CD4-positive, alpha-beta T cell treated with Interleukin-4 for 1 hour (primary cell): ENCODE results near the gene PTPRS.

Experiments
- DNase-seq, 2 donors: peaks; one replicate each; pipeline ENCODE4 v3.0.0-alpha.2; 2020 to 2022

The PTPRS gene

DNA sequence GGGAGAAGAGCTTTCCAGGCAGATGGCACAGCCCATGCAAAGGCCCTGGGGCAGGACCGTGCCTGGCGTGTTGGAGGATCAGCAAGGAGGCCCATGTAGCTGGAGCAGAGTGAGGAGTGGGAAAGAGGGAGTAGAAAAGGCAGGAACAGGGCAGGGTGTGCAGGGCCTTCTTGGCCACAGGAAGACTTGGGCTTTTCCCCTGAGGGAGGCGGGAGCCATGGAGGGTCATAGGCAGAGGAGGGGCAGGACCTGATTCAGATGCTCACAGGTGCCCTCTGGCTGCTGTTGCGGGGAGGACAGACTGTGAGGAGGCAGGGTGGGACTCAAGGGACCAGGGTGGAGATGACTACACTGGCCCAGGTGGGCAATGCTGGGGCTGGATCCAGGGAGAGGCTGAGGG lies 13.8 kb upstream of the PTPRS start:
- DNase-seq = no peak

- no peak for DNase-seq
Measured at GRCh38 chr19:5352229-5352763, 11.7 kb upstream of the PTPRS start.

- DNase-seq = no peak
Measured at GRCh38 chr19:5351731-5352228, 11.2 kb upstream of the PTPRS start.

DNA sequence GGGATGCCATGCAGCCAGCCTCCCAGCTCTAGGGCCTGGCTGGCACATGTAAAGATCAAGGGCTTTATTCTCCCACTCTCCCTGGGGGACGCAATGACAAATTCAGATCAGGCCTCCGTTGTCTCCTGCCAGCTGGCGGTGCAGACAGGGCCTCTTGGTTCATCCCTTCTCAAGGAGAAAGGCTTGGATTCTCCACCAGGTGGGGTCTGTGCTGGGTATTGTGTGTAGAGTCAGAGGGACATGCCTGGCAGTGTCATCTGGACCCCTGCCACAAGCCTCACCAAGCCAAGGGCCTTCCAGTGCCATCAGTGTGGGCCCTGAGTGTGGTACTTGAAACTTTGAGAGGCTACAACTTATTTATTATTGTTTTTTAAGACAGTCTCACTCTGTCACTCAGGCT lies 8.4 kb upstream of the PTPRS start:
- DNase-seq = no peak

- DNase-seq = no peak
Measured at GRCh38 chr19:5345895-5346386, 5.3 kb upstream of the PTPRS start.

GRCh38 chr19:5343848-5344247 lies 3.2 kb upstream of the PTPRS start:
- no peak for DNase-seq

DNA sequence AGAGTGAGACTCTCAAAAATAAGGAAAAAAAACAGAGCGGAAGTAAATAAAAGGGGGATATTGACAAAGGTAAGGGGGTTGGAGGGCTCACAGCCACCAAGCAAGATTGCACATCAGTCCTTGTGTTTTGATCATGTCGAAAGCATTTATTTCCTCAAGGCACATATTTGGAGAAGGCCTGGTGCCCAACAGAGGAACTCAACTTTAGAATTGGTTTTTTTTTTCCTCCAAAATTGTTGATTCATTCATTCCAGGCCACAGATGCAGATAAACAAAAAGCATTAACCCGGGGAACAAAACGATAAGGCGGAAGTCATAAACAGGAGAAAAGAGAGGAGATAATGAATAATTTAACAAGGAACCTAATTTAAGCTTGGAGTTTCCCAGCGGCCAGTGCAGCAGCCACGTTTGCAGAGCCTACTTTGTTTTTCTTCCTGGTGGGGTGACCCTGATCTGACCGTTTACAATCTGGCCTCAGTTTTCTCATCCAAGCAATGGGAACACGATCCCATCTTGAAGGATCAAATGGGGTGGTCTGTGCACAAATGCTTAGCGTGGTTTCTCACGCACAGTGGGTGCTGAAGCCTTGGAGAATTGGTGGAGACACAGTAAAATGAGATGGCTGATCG lies 2.1 kb upstream of the PTPRS start:
- DNase-seq = no peak

DNA sequence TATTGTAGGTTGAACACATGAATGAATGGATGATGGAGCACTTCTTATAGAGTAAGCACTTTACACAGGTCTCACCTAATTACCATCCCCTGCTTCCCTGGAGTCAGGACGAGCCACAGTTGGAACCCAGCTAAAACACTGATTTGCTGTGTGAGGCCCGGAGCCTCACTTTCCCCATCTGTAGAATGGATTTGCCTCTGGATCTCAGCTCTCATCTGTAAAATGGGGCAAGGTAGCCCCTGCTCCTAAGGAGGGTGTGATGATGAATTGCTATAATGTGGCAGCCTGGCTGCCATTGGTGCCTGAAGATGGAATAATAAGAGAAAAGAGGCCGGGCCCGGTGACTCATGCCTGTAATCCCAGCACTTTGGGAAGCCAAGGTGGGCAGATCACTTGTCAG lies 1.4 kb upstream of the PTPRS start:
- DNase-seq = no peak

- DNase-seq = no peak
Measured at GRCh38 chr19:5341448-5341820, 822 bp upstream of the PTPRS start.

- DNase-seq = no peak
Measured at GRCh38 chr19:5339950-5340636, 519 bp downstream of the PTPRS start.

GRCh38 chr19:5339198-5339949 lies 1.2 kb downstream of the PTPRS start:
- DNase-seq = no peak

- DNase-seq = no peak
Measured at GRCh38 chr19:5338656-5339197, 1.9 kb downstream of the PTPRS start.

- no peak for DNase-seq
Measured at GRCh38 chr19:5337708-5338655, 2.6 kb downstream of the PTPRS start.

DNA sequence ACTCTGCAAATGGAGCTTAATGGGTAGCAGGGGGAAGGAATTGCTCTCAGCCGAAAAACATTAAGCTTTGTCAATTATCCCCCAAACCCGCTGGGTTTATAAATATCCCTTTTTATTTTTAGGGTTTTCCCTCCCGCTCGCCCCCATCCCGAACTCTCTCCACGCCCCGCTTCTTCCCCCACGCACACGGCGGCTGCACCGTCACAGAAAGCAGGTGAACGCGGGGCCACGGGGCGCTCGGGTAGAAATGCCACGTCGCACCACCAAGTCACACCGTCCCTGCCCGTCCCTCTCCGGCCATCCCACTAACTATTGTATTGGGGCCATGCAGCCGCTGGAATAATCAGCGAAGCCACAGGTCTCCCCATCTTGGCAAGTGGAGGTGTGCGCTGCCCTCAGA lies 3.5 kb downstream of the PTPRS start:
- no peak for DNase-seq

- no peak for DNase-seq
Measured at GRCh38 chr19:5336195-5336965, 4.2 kb downstream of the PTPRS start.

DNA sequence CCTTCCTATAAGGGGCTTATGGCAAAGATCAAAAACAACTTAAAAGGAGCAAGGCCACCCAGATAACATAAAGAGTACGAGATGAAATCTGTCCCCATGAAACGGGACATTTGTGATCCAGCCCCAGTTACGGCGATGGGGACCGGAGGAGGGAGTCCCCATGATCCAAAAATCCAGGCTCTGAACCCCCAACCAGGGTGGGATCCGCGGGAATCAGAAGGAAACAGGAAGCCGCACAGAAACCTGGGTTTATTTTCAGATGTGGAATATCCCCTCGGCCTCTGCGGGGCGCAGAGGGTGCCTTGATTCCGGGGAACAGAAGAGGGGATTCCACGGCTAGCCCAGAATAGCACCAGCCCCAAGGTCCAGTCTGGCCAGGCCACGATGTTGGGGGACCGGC lies 5.0 kb downstream of the PTPRS start:
- DNase-seq = no peak

DNA sequence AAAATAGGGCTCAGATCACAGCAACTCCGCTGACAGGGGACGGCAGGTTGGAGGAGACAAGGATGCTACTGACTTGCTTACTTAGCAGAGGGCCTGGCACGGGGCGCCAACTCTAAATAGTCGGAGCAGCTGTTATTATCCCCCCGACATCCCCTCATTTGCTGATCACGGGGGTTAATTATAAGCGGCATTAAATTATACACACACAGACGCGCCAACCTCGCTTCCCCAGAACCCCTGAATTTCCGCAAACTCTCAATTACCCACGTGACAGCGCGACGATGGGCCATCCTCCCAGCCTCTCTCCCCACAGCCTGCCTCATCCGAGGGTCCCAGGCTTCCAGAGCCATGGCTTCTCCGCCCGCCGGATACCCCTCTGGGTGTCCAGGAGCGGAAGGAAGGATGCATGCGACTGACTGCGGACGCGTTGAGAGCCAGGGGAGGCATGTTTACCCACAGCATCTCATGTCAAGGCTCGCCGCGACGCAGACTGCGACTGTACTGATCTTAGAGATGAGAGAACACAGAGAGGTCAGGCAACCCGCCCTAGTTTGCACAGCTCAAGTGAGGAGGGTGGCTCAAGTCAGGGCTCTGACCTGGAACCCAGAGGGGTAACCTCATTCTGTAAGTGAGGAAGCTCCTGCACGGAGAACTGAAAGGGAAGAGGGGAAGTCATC lies 5.7 kb downstream of the PTPRS start:
- no peak for DNase-seq

GRCh38 chr19:5334366-5334739 lies 6.3 kb downstream of the PTPRS start:
- no peak for DNase-seq

DNA sequence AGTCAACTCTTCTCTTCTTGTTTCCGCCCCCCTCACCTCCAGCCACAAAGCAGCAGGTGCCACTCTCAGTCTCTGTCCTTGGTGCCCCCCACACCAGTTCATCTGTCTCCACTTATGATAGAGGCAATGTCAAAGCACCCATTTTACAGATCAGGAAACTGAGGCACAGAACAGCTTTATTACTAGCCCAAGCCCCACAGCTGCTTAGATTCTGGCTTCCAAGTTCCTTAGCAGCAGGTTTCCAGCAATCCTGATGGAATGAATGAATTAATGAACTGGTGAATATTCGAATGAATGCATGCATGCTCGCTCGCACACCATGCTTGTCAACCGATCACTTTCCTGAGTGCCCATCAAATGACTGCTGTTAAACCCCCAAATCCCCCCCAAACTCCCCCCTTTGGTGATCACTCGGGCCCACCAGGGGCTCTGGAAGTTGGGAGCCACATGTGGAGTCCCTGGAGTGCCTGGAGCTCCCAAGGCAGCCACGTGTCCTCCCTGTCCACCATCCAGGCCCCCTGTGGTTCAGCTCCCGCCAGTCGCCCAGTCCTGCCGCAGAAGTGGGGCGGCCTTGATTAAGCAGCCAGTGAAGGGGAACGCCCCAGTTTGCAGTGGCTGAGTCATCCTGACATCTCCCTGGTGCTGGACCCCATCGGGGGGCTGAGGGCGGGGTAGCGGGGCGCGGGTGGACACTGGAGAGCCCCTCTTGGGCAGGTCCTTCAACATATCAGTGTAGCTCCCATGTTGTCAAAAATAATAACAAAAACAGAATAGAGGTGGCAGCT lies 6.8 kb downstream of the PTPRS start:
- no peak for DNase-seq

GRCh38 chr19:5332501-5332900 lies 8.1 kb downstream of the PTPRS start:
- DNase-seq = no peak
